Ovary (tissue), 3 donors: ENCODE data around the gene TNFRSF25.

Experiments
- EP300 ChIP-seq: sonication (generic); formaldehyde crosslinking; IDR thresholded peaks from one replicate; pipeline ENCODE4 v1.6.1; 2017; ENCODE audit warnings: antibody characterized with exemption
- POLR2A ChIP-seq: fragments of 450-650 bp; IDR thresholded peaks from one replicate; pipeline ENCODE4 v1.6.1; 2017; ENCODE audit warnings: antibody characterized with exemption, mild to moderate bottlenecking, moderate library complexity
- TF ChIP-seq, protein P1 (sequence below), 3 donors: fragments of 450-650 bp in 2 of 3; fragments of 200-600 bp in 1 of 3; IDR thresholded peaks; one replicate each; pipeline versions ENCODE4 v1.5.1 to v1.8.0; 2016 to 2022; ENCODE audit warnings: antibody characterized with exemption in 3 of 3, mild to moderate bottlenecking in 1 of 3
- donor health status: DM: no; HTN: no; CAD: no.

DNA sequence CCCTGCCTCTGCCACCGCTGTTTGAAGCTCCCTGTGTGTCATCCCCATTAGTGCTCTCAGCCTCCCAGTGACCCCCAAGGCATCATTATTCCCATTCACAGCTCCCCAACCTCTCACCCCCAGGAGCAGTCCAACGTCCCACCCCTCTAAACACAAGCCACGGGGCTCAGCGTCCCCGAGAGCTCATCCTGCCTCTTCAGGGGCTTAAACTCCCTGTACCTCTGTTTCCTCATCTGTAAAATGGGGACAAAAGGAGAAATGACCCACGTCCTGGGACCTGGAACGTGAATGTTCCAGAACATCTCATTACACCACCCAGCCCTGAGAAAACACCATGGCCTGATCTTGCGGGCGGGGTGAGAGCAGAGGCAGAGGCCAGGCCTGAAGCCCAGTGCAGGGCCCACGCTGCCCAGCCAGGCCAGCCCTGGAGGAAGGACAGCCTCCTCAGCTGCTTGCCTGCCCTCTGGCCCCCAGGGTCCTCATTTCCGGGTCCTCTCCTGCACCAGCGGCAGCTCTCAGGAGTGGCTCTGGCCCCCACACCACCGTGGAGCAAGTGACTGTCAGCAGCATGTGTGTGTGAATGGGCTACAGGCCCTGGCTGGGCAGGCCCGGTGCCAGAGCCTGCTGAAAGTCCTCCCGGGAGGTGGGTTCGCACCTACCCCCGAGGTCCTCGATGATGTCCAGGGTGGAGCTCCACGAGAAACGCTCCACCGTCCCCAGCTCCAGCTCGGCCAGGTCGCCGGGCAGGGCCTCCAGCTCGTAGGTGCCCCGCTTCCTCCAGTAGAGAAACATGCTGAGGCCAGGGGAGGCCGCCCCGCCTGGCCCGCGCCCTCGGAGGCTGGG, 39.6 kb upstream of the TNFRSF25 start:
- no peak for TF ChIP-seq EP300
- TF ChIP-seq POLR2A = no peak
- TF ChIP-seq, protein P1, sequence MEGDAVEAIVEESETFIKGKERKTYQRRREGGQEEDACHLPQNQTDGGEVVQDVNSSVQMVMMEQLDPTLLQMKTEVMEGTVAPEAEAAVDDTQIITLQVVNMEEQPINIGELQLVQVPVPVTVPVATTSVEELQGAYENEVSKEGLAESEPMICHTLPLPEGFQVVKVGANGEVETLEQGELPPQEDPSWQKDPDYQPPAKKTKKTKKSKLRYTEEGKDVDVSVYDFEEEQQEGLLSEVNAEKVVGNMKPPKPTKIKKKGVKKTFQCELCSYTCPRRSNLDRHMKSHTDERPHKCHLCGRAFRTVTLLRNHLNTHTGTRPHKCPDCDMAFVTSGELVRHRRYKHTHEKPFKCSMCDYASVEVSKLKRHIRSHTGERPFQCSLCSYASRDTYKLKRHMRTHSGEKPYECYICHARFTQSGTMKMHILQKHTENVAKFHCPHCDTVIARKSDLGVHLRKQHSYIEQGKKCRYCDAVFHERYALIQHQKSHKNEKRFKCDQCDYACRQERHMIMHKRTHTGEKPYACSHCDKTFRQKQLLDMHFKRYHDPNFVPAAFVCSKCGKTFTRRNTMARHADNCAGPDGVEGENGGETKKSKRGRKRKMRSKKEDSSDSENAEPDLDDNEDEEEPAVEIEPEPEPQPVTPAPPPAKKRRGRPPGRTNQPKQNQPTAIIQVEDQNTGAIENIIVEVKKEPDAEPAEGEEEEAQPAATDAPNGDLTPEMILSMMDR (IDR thresholded peaks at IDR 0.05) = no peak
